ENCODE measurements around the gene CUL2.

DNA sequence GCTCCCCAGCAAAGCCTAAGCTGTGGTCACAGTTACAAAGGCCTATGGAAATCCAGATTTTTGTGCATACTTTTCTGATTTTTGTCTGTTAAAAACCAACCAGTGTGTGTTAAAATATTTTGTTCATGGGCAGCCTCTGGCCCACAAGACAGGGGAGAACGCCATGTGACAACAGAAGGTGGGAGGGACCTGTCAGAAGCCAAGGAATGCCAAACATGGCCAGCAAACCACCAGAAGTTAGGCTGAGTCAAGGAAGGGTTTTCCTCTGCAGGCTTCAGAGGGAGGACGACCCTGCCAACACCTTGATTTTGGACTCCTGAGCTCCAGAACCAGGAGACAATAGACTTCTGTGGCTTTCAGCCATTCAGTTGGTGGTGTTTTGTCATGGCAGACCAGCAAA, 127.3 kb downstream of the CUL2 start:
- TF ChIP-seq CTCF (IDR thresholded peaks at IDR 0.05) (no peak), POLR2A (IDR thresholded peaks at IDR 0.05) (no peak), POLR2AphosphoS5 (IDR thresholded peaks at IDR 0.05) (no peak)
